ENCODE measurements around the gene MTTP. TPM values are rescaled to one million over a fixed set of nuclear protein-coding genes. Genes with fewer than 3 reads are reported as not detected.

The MTTP gene
- polyA plus RNA-seq, 1 donor (not counting 4 experiments of a cell fraction or from before 2014, with no cell fraction given) = 0.05 TPM

DNA sequence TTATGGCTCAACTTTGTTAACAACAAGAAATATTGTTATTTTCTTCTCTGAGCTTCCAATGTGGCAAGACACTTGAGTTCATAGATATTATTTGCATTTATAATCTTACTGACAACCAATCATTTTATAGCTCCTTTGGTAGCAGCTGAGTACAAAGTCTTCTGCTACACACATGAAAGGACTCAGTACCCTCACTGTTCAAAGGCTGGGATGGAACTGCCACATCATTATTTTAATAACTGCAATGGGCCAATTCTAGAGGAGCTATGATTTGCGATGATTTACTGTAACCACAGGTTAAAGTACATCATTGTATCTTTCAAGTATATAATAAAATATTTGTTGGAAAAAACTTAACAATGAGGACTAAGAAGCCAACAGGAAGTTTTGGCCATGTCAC, 10.9 kb downstream of the MTTP start:
- Histone ChIP-seq H3K27ac (ENCODE audit: control insufficient read depth, insufficient read depth, low read length) (no peak overlapping the region), H3K4me2 (ENCODE audit: control insufficient read depth, extremely low read depth, insufficient read depth, low read depth, low read length) (no peak overlapping the region), H3K79me2 (ENCODE audit: control insufficient read depth, insufficient read depth, low read length) (no peaks in the 10 kb centered on the region), H3K27me3 (ENCODE audit: control insufficient read depth, extremely low read depth, insufficient read depth, low read length) (peaks cover 4% of the 10 kb centered on the region), H3K36me3 (ENCODE audit: control insufficient read depth in 2 of 2, extremely low read depth in 1 of 2, insufficient read depth in 2 of 2, low read length in 2 of 2) (no peaks in the 10 kb centered on the region), H3K4me3 (ENCODE audit: control insufficient read depth in 2 of 3, extremely low read depth in 1 of 3, insufficient read depth in 2 of 3, low read depth in 1 of 3, low read length in 3 of 3) (no peak overlapping the region), H4K20me1 (ENCODE audit: control insufficient read depth, extremely low read depth, insufficient read depth, low read length) (no peaks in the 10 kb centered on the region), H3K9ac (ENCODE audit: control insufficient read depth, extremely low read depth, insufficient read depth, low read length) (no peak overlapping the region), H3K9me3 (ENCODE audit: control insufficient read depth, low read depth, low read length) (no peaks in the 10 kb centered on the region), H3K9me1 (ENCODE audit: control insufficient read depth, extremely low read depth, insufficient read depth, low read length) (no peaks in the 10 kb centered on the region), H3K4me1 (ENCODE audit: control insufficient read depth, extremely low read depth, insufficient read depth, low read length) (no peaks in the 10 kb centered on the region), H2AFZ (ENCODE audit: control insufficient read depth, low read length) (no peak overlapping the region)
- no peak for DNase-seq (ENCODE audit: low read depth, low spot score)
- TF ChIP-seq, protein P1, sequence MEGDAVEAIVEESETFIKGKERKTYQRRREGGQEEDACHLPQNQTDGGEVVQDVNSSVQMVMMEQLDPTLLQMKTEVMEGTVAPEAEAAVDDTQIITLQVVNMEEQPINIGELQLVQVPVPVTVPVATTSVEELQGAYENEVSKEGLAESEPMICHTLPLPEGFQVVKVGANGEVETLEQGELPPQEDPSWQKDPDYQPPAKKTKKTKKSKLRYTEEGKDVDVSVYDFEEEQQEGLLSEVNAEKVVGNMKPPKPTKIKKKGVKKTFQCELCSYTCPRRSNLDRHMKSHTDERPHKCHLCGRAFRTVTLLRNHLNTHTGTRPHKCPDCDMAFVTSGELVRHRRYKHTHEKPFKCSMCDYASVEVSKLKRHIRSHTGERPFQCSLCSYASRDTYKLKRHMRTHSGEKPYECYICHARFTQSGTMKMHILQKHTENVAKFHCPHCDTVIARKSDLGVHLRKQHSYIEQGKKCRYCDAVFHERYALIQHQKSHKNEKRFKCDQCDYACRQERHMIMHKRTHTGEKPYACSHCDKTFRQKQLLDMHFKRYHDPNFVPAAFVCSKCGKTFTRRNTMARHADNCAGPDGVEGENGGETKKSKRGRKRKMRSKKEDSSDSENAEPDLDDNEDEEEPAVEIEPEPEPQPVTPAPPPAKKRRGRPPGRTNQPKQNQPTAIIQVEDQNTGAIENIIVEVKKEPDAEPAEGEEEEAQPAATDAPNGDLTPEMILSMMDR (optimal IDR thresholded peaks at IDR 0.05 in 1 of 3, IDR thresholded peaks at IDR 0.05 in 1 of 3, conservative IDR thresholded peaks at IDR 0.05 in 1 of 3; ENCODE audit: extremely low read depth in 1 of 3, insufficient read depth in 2 of 3, low read length in 3 of 3) = no peak
- no peak for TF ChIP-seq EZH2 (IDR thresholded peaks at IDR 0.05; ENCODE audit: low read length)
- dilution Hi-C loops (cut with MboI; ENCODE audit: extremely low pct_ligation_motif_present, low sequenced_read_pairs) = no loop called here
- no peak for FAIRE-seq

DNA sequence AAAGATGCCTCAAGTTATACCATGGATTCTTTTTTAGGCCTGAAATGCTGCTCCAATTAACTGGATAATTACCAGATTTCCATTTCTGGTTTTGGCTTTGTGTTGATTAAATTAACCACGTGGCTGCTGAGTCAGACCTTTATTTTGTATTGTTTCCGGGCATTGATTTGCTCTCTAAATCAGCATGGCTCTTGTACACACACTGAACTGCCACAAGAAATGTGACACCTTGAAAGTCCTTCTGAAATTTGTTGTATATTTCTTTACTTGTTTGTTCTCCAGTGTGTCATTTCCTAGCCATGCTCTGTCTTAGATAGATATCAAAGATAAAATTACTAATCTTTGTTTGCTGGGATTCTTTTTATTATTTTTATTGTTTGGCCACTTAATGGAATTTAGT, 11.7 kb downstream of the MTTP start:
- DNase-seq (ENCODE audit: low read depth, low spot score) (no peak), FAIRE-seq (no peak)
- Histone ChIP-seq H3K4me1 (ENCODE audit: control insufficient read depth, extremely low read depth, insufficient read depth, low read length) (no peaks in the 10 kb centered on the region), H3K9ac (ENCODE audit: control insufficient read depth, extremely low read depth, insufficient read depth, low read length) (no peak overlapping the region), H4K20me1 (ENCODE audit: control insufficient read depth, extremely low read depth, insufficient read depth, low read length) (no peaks in the 10 kb centered on the region), H3K4me2 (ENCODE audit: control insufficient read depth, extremely low read depth, insufficient read depth, low read depth, low read length) (no peak overlapping the region), H3K9me3 (ENCODE audit: control insufficient read depth, low read depth, low read length) (no peaks in the 10 kb centered on the region), H3K79me2 (ENCODE audit: control insufficient read depth, insufficient read depth, low read length) (no peaks in the 10 kb centered on the region), H3K27ac (ENCODE audit: control insufficient read depth, insufficient read depth, low read length) (no peak overlapping the region), H3K9me1 (ENCODE audit: control insufficient read depth, extremely low read depth, insufficient read depth, low read length) (no peaks in the 10 kb centered on the region), H2AFZ (ENCODE audit: control insufficient read depth, low read length) (no peak overlapping the region), H3K36me3 (ENCODE audit: control insufficient read depth in 2 of 2, extremely low read depth in 1 of 2, insufficient read depth in 2 of 2, low read length in 2 of 2) (no peaks in the 10 kb centered on the region), H3K4me3 (ENCODE audit: control insufficient read depth in 2 of 3, extremely low read depth in 1 of 3, insufficient read depth in 2 of 3, low read depth in 1 of 3, low read length in 3 of 3) (no peak overlapping the region), H3K27me3 (ENCODE audit: control insufficient read depth, extremely low read depth, insufficient read depth, low read length) (peaks cover 4% of the 10 kb centered on the region)
- dilution Hi-C loops (cut with MboI; ENCODE audit: extremely low pct_ligation_motif_present, low sequenced_read_pairs) = no loop called here
- TF ChIP-seq EZH2 (IDR thresholded peaks at IDR 0.05; ENCODE audit: low read length) = no peak
- TF ChIP-seq, protein P1 (optimal IDR thresholded peaks at IDR 0.05 in 1 of 3, IDR thresholded peaks at IDR 0.05 in 1 of 3, conservative IDR thresholded peaks at IDR 0.05 in 1 of 3; ENCODE audit: extremely low read depth in 1 of 3, insufficient read depth in 2 of 3, low read length in 3 of 3) = no peak

All from keratinocyte (primary cell).